Measurements from ENCODE around the gene F11.
"Not testable (repeated sequence)": the region's sequence is repeated elsewhere in the genome, so short reads cannot be mapped to it uniquely, and the experiment has no call there.

The F11 gene

GRCh38 chr4:186250760-186251159 lies 15.2 kb upstream of the F11 start:
- DNase-seq = no peak

- DNase-seq = no peak
These were observed 10.9 kb upstream of the F11 start for GRCh38 chr4:186255122-186255521.

DNA sequence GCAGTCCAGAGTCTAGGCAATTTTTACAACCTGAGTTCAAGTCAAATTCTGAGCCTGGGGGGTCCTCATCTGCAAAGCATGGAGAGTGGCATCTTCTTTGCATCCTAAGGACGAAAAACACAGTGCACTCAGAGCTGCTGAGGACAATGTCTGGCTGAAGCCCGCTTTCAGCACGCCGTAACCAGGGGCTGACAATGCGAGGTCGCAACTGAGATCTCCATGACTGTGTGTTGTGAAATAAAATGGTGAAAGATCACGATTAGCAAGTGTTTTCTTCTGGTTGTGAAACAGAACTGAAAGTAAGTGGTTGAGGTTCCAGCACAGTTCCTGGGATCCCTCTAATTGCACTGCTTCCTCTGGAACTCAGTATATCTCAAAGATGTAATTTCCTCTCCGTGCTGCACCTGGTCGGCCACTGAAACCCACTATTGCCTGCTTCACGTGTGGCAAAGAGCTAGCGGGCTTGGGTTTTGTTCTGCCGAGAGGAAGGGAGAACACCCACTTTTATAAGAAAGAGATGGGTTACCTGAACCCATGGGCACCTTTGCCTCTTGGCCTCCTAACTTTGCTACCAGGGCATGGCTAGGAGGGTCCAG lies 7.7 kb upstream of the F11 start:
- DNase-seq = no peak

GRCh38 chr4:186260117-186260503 lies 5.9 kb upstream of the F11 start:
- DNase-seq = no peak

- no peak for DNase-seq
These were observed 5.2 kb upstream of the F11 start for GRCh38 chr4:186260504-186261448.

GRCh38 chr4:186264660-186265059 lies 1.3 kb upstream of the F11 start:
- DNase-seq = no peak

GRCh38 chr4:186265250-186265649 lies 739 bp upstream of the F11 start:
- not testable (repeated sequence) for DNase-seq

DNA sequence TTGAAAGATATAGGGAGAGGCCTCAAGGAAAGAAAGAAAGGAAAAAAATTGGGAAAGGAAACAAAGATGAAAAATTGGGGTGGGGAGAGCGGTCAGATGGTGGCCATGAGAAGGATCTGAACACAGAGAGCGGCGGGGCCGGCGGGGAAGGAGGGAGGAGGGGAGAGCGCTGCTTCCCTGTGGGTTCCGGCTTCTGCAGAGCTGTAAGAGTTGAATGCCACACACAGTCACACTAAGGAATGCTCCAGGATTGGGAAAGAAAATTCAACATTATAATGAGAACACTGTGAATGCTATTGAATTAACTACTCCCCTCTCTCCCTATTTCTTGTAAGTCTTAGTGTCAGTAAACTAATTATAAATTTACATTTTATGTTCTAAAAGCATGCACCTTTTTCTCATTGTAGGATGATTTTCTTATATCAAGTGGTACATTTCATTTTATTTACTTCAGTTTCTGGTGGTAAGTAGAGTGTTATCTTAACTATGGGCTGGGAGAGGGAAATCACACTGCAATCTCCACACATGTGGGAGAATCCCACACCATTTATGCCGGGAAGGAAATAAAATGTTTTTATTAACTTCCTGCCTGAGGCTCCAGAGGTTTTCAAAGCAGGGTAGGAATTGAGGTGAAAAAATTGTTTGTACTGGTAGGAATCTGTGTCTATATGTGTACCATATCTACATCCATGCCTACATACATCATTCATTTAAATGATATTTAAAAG lies 904 bp downstream of the F11 start:
- DNase-seq = no peak

- no peak for DNase-seq
These were observed 5.2 kb downstream of the F11 start for GRCh38 chr4:186271081-186271678.

DNA sequence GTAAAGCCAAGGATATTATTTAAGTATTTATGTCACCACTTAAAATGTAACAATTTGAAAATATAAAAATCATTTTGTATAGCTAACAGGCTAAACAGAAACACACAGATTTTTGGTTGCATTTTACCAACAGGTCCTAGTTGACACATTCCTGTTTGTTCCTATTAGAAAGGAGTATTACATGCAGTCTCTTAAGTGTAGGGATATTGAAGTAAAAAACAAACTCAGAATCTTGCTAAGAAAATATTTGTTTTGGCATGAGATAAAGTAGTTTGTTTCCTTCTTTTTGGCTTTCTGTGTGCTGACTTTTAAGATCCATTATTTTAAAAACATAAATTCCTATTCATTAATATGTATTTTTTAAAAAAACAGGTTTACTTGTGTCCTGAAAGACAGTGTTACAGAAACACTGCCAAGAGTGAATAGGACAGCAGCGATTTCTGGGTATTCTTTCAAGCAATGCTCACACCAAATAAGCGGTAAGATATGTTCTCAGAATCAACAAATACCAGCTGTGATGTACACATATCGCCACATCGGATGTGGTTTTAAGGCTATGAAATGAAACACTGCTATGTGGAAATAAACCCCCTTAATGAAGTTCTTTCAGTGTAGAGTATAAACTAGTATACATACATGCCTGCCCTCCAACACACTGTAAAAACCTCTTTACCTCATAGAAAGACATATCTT lies 6.9 kb downstream of the F11 start:
- DNase-seq = no peak

DNA sequence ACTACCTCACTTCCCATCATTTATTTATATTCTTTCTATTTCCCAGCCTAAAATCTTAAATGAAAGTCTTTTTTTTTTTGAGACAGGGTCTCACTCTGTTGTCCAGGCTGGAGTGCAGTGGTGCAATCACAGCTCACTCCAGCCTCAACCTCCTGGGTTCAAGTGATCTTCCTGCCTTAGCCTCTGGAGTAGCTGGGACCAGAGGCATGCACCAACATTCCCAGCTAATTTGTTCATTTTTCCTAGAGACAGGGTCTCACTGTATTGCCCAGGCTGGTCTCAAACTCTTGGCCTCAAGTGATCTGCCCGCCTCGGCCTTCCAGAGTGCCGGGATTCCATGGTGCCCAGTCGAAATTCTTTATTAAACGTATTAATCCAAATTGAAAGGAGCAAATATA lies 7.4 kb downstream of the F11 start:
- DNase-seq = not testable (repeated sequence)

DNA sequence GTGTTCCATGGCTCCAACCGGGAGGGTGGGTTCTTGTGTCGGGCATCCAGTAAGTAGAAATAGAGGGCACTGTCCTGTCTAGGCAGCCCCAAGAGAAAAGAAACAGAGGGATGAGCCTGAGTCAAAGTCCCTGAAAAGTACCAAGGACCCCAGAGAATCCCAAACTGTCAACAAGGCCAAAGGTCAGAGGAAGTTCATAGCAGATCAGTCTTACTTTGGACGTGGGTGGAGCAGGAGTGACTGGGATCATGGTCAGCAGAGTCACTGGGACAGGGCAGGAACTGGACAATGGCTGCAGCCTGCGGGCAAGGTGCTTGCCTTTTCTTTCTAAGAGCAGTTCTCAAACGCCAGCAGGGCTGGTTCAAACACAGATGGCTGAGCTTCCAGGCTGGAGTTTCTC lies 17.3 kb downstream of the F11 start:
- DNase-seq = no peak

DNA sequence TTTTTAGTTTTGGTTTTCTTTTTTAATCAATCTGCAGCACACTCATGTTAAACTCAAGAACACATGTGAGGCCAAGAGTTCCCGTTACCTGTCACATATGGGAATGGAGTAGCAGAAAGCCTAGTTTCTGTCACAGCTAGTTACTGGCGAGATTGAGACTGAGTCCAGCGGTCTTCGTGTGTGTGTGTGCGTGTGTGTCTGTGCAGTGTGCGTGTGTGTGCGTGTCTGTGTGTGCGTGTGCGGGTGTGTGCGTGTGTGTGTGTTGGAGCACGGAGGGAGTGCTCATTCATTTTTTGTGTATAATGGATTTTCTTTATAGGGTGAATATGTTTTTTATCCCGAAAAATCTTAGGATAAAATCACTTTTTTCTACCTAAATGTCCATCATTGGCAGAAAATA lies 19.2 kb downstream of the F11 start:
- DNase-seq = no peak

- DNase-seq = no peak
These were observed 20.6 kb downstream of the F11 start for GRCh38 chr4:186286581-186286980.

- DNase-seq = no peak
These were observed 25.4 kb downstream of the F11 start for GRCh38 chr4:186291256-186291890.

DNA sequence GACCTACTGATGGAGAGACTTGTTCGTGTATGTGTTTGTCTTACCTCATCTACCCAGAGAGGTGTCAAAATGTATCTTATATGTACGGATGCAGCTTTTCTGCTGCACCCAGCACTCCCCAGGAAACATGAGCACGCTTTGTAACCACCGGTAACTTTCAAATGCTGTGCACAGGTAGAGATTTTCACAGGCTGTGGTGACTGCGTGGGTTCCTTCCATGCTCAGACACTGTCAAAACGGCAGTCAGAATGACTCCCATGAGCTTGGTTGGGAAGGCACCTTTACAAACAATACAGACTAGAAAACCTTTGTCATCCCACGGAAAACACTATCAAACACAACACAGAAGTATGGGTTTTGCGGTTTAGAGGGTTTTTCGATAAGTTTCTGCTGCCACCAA lies 28.2 kb downstream of the F11 start:
- no peak for DNase-seq

- no peak for DNase-seq
These were observed 30.5 kb downstream of the F11 start for GRCh38 chr4:186296481-186296880.

DNA sequence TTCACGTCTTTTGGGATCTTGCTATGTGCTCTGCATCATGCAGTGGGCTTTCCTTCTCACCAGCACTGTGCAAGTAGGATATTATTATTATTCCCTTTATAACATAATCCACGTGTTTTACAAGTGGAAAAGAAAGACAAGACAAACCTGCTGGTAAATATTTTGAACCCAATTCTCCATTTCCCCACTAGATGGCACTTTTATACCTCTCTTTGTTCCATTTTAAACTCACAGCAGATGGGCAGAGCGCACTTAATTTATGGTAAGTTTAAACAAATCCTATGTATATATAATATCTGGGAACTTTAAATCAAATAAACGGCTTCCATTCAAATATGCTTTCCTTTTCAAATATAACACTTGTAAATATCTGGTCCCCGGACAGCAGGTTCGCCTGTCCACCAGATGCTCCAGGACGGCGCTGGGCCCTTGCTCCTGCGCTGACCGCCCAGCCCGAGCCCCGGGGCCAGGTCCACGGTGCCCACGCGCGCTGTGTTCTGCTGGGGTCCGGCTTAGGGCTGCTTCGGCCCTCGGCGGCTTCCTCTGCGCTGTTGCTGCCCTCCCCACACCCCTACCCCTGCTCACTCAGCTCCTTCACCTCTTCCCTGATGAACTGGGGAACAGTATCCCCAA lies 31.1 kb downstream of the F11 start:
- DNase-seq = no peak

DNA sequence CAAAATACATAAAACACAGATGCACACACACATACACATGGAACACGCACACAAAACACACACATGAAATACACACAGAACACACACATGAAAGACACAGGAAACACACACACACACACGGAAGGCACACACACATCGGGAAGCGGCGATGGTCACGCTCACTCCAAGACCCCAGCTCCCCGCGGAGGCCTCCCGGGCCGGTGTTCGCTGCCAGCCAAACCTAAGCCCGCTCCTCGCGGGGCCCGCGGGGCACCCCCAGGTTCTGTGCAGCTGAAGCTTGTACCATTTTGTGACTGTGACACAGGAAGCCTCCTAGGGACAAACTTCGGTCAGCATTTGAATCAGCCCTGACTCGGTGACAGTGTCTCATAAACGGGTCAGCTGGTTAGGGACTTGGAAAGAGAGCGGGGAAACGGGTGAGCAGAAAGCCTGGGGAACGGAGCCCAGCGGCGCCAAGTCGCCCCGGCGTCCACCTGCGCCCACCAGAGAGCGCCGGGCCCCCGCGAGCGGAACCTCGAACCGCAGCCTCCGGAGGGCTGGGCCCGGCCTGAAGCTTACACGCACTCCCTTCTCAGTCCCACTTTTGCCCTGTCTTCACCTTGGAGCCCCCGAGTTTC lies 32.1 kb downstream of the F11 start:
- DNase-seq = no peak

DNA sequence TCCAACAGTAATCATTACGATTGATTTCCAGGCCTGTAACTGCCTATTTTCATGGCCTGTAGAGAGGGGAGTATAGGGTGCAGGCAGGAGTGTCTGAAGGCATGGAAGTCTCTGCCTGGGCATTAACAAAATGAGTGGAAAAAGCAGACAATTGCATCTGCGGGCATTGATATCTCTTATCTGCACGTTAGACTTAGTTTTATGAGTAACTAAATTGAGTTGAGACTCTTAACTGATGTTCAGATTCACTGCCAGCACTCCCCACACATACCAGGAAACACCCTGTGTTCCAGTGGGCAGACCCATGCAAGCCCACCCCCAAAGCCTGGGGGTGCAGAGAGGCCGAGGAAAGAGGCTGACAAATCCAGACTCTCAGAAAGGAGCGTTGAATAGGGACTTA lies 33.3 kb downstream of the F11 start:
- DNase-seq = no peak

- DNase-seq = no peak
These were observed 34.8 kb downstream of the F11 start for GRCh38 chr4:186300659-186301390.

Measured in KG1 (cell line).